Gastroesophageal sphincter (tissue), 4 donors: ENCODE results near the gene CST9L. TPM values are rescaled to one million over a fixed set of nuclear protein-coding genes. Genes with fewer than 3 reads are reported as not detected.

Experiments used
- ATAC-seq: fragments of 150-250 bp; one replicate; pipeline ENCODE4 v1.9.1; 2016; ENCODE audit warnings: mild to moderate bottlenecking, moderate library complexity
- H3K27ac ChIP-seq, 4 donors: fragments of 200-600 bp; sonication (generic) in 3 of 4; 1 replicate in 3 of 4; 2 replicates in 1 of 4; pipeline ENCODE4 v1.5.1; 2016 to 2019
- H3K27me3 ChIP-seq: fragments of 200-600 bp; sonication (generic); one replicate; pipeline ENCODE4 v1.5.1; 2019
- H3K36me3 ChIP-seq, 2 donors: fragments of 200-600 bp; sonication (generic); one replicate each; pipeline ENCODE4 v1.5.1; 2019; ENCODE audit warnings: control low read depth in 1 of 2
- H3K4me1 ChIP-seq, 3 donors: fragments of 200-600 bp; sonication (generic); 1 replicate in 2 of 3; 2 replicates in 1 of 3; pipeline ENCODE4 v1.5.1; 2016 to 2019; ENCODE audit warnings: control low read depth in 2 of 3
- H3K4me3 ChIP-seq, 2 donors: fragments of 200-600 bp; sonication (generic); one replicate each; pipeline ENCODE4 v1.5.1; 2019; ENCODE audit warnings: mild to moderate bottlenecking in 1 of 2, moderate library complexity in 1 of 2
- H3K9me3 ChIP-seq, 3 donors: fragments of 200-600 bp; sonication (generic); one replicate each; pipeline ENCODE4 v1.5.1; 2017 to 2019; ENCODE audit warnings: control low read depth in 2 of 3
- EP300 ChIP-seq: sonication (generic); formaldehyde crosslinking; IDR thresholded peaks from one replicate; pipeline ENCODE4 v1.6.1; 2017; ENCODE audit warnings: antibody characterized with exemption, mild to moderate bottlenecking
- POLR2A ChIP-seq, 2 donors: fragments of 450-650 bp; IDR thresholded peaks; one replicate each; pipeline ENCODE4 v1.6.1; 2017; ENCODE audit warnings: antibody characterized with exemption in 2 of 2, mild to moderate bottlenecking in 2 of 2, moderate library complexity in 1 of 2
- POLR2AphosphoS5 ChIP-seq: sonication (generic); formaldehyde crosslinking; IDR thresholded peaks from one replicate; pipeline ENCODE4 v1.6.1; 2017; ENCODE audit warnings: antibody characterized with exemption
- WGBS, 2 donors: methylation state at CpG; one replicate each; pipeline ENCODE4 v1.1.5; 2018; ENCODE audit warnings: low coverage in 1 of 2; 5-methylcytosine and 5-hydroxymethylcytosine counted together
- total RNA-seq, 4 donors: library from RNA; depleted of rRNA; stranded (reverse); fragments of >200 nt; gene quantifications; one replicate each; pipeline ENCODE4 v1.1.0, GENCODE V29; 2016
- TF ChIP-seq, protein P1 (sequence below), 4 experiments: fragments of 200-600 bp in 2 of 4; fragments of 450-650 bp in 2 of 4; sonication (generic) in 1 of 4; IDR thresholded peaks; one replicate each; pipeline ENCODE4 v1.5.1; 2017 to 2019; ENCODE audit warnings: antibody characterized with exemption in 4 of 4, mild to moderate bottlenecking in 2 of 4, moderate library complexity in 2 of 4

Gene CST9L
- total RNA-seq, 4 donors from 2014 or later, result not detected

DNA sequence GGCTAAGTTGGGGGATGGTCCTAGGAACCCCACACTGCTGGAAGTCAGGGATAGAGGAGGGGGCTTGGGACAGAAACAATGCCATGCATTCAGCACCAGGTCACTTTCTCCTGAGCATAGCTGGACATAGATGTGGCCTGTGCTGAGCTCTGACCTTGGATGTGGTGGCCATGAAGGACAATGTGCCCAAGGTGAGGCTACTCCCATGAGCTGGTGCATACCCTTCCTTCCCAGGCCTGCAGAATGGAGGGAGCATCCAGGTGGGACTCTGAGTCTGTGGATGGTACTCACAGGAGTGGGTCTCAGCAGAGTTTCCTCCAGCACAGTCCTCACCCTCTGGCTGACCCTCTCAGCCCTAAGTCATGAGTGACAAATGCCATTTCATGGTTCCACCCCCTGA lies 16.9 kb downstream of the CST9L start:
- TF ChIP-seq POLR2AphosphoS5, result no peak
- no peak for TF ChIP-seq POLR2A (IDR thresholded peaks at IDR 0.05)
- TF ChIP-seq, protein P1, sequence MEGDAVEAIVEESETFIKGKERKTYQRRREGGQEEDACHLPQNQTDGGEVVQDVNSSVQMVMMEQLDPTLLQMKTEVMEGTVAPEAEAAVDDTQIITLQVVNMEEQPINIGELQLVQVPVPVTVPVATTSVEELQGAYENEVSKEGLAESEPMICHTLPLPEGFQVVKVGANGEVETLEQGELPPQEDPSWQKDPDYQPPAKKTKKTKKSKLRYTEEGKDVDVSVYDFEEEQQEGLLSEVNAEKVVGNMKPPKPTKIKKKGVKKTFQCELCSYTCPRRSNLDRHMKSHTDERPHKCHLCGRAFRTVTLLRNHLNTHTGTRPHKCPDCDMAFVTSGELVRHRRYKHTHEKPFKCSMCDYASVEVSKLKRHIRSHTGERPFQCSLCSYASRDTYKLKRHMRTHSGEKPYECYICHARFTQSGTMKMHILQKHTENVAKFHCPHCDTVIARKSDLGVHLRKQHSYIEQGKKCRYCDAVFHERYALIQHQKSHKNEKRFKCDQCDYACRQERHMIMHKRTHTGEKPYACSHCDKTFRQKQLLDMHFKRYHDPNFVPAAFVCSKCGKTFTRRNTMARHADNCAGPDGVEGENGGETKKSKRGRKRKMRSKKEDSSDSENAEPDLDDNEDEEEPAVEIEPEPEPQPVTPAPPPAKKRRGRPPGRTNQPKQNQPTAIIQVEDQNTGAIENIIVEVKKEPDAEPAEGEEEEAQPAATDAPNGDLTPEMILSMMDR (IDR thresholded peaks at IDR 0.05), result no peak
- no peak for TF ChIP-seq EP300
- no peak for ATAC-seq
- peaks cover 0 to 4% (median 0%) of the 10 kb centered on the region in 3 donors for H3K9me3 ChIP-seq
- no peak overlapping the region for H3K27ac ChIP-seq
- no peaks in the 10 kb centered on the region for H3K4me1 ChIP-seq
- no peak overlapping the region for H3K4me3 ChIP-seq
- peaks cover 6% of the 10 kb centered on the region for H3K27me3 ChIP-seq
- H3K36me3 ChIP-seq, result no peaks in the 10 kb centered on the region

DNA sequence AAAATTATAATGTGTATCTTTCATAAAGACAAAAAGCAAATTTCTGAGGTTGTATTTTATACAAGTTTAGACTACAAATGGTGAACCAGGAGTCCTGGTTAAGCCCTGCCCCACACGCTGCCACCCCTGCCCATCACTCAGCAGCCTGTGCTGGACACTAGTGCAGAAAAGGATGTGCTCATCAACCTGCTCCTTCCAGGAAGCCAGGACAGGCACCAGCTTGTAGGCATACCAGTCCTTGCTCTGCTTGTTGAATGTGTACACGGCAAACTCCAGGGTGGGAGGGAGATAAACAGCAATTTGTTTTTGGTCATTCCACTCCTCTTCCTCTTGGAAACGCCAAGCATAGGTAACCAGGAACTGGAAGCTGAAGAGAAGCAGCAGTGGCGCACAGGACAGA lies 18.1 kb downstream of the CST9L start:
- H3K36me3 ChIP-seq, result no peaks in the 10 kb centered on the region
- WGBS, 2 donors, result 43 to 72% methylated on average over 1 to 4 of the region's 4 CpGs
- H3K4me1 ChIP-seq, result no peaks in the 10 kb centered on the region
- H3K27ac ChIP-seq, result no peak overlapping the region
- no peaks in the 10 kb centered on the region for H3K9me3 ChIP-seq
- TF ChIP-seq POLR2A (IDR thresholded peaks at IDR 0.05) (no peak), EP300 (no peak), POLR2AphosphoS5 (no peak)
- TF ChIP-seq, protein P1 (IDR thresholded peaks at IDR 0.05), result no peak
- no peak overlapping the region for H3K4me3 ChIP-seq
- ATAC-seq, result no peak
- H3K27me3 ChIP-seq, result peaks cover 6% of the 10 kb centered on the region

DNA sequence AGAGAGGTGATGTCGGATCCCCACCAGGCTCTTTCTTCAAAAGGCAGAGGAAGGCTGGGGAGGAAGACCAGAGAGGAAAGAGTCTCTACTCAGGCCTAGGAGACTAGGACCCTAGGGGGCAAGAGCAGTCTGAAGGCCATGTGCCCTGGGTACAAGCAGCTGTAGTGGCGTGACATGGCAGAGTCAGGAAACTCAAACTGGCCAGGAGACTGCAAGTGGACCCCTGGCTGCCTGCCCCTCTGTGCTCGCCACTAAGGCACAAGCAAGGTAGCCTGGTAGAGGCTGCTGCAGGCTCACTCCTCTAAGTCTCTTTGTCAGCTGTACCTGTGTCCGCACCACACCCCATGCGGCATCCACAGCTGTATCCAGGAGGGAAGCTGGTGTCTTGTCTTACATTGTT lies 19.9 kb downstream of the CST9L start:
- no peak overlapping the region for H3K27ac ChIP-seq
- no peaks in the 10 kb centered on the region for H3K36me3 ChIP-seq
- ATAC-seq, result no peak
- TF ChIP-seq, protein P1 (IDR thresholded peaks at IDR 0.05), result no peak
- TF ChIP-seq POLR2AphosphoS5 (no peak), EP300 (no peak), POLR2A (IDR thresholded peaks at IDR 0.05) (no peak)
- H3K9me3 ChIP-seq, result no peaks in the 10 kb centered on the region
- no peaks in the 10 kb centered on the region for H3K4me1 ChIP-seq
- peaks cover 6% of the 10 kb centered on the region for H3K27me3 ChIP-seq
- H3K4me3 ChIP-seq, result no peak overlapping the region
- 50 to 80% methylated on average over 1 to 2 of the region's 5 CpGs for WGBS, 2 donors

DNA sequence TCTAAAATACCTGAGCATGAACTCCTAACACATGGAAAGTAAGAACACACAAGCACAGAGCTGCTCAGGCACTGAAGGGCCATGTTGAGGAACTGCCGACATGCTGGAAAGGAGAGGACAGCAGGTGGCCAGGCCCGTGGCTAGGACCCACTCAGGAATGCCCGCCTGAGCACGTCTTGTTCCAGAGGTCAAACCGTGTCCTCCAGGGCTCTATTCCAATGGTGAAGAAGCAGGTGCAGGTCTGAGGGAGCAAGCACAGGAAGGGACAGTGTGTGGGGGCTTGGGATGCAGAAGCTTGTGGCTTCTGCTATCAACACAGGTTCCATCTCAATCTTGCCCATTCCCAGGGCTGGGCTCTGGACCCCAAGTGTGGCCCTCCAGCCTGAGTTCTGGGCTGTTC lies 20.7 kb downstream of the CST9L start:
- H3K4me1 ChIP-seq, result no peaks in the 10 kb centered on the region
- no peak for ATAC-seq
- peaks cover 6% of the 10 kb centered on the region for H3K27me3 ChIP-seq
- WGBS, 2 donors, result 77 to 87% methylated on average over 3 to 5 of the region's 5 CpGs
- H3K9me3 ChIP-seq, result no peaks in the 10 kb centered on the region
- no peak for TF ChIP-seq POLR2A (IDR thresholded peaks at IDR 0.05)
- no peak for TF ChIP-seq POLR2AphosphoS5
- TF ChIP-seq, protein P1 (IDR thresholded peaks at IDR 0.05), result no peak
- no peak for TF ChIP-seq EP300
- H3K27ac ChIP-seq, result no peak overlapping the region
- H3K4me3 ChIP-seq, result no peak overlapping the region
- H3K36me3 ChIP-seq, result no peaks in the 10 kb centered on the region

DNA sequence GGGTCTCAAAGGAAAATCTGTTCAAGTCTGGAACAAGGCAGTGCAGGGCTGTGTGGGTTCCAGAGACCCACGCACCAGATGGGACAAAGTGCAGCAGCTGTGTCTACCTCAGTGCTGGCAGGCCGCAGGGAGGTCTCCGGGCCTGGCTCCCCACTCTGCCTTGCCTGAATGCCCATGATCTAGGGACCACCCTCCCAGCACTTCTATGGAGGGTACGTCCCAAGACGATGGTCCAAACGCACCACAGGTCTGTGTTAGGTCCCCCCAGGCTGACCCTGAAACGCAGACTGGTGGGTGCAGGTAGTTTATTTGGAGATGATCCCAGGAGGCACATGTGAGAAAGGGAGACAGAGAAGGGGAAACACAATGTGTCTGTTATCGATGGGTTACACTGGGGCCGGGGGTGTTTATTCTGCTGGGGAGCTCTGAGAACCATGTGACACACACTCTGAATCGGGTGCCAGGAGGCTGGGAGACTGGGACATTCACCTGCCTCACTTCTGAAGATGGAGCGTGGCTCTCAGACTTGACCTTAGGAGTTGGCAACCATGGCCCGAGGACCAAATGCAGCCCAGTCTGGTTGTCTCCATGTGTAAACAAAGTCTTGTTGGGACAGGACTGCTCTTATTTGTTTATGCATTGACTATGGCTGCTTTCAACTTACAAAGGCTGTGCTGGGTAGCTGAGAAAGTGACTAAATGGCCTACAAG lies 21.7 kb downstream of the CST9L start:
- Histone ChIP-seq H3K4me3 (no peak overlapping the region), H3K27ac (no peak overlapping the region), H3K9me3 (no peaks in the 10 kb centered on the region), H3K36me3 (no peaks in the 10 kb centered on the region), H3K27me3 (peaks cover 6% of the 10 kb centered on the region), H3K4me1 (no peaks in the 10 kb centered on the region)
- ATAC-seq, result no peak
- TF ChIP-seq, protein P1 (IDR thresholded peaks at IDR 0.05), result no peak
- TF ChIP-seq EP300 (no peak), POLR2AphosphoS5 (no peak), POLR2A (IDR thresholded peaks at IDR 0.05) (no peak)
- 71 to 73% methylated on average over 5 to 6 of the region's 12 CpGs for WGBS, 2 donors
